DMS153 (cell line): ENCODE data around the gene HNF4A.

ENCODE experiments used
- DNase-seq: peaks from one replicate; lab custom pipeline; 2025; lab: John Stamatoyannopoulos, UW

HNF4A gene

GRCh38 chr20:44392776-44393607, 37.5 kb downstream of the HNF4A start:
- no peak for DNase-seq

GRCh38 chr20:44393608-44394451, 38.3 kb downstream of the HNF4A start:
- no peak for DNase-seq

- no peak for DNase-seq
Observed at GRCh38 chr20:44394452-44394701, 38.9 kb downstream of the HNF4A start.

DNA sequence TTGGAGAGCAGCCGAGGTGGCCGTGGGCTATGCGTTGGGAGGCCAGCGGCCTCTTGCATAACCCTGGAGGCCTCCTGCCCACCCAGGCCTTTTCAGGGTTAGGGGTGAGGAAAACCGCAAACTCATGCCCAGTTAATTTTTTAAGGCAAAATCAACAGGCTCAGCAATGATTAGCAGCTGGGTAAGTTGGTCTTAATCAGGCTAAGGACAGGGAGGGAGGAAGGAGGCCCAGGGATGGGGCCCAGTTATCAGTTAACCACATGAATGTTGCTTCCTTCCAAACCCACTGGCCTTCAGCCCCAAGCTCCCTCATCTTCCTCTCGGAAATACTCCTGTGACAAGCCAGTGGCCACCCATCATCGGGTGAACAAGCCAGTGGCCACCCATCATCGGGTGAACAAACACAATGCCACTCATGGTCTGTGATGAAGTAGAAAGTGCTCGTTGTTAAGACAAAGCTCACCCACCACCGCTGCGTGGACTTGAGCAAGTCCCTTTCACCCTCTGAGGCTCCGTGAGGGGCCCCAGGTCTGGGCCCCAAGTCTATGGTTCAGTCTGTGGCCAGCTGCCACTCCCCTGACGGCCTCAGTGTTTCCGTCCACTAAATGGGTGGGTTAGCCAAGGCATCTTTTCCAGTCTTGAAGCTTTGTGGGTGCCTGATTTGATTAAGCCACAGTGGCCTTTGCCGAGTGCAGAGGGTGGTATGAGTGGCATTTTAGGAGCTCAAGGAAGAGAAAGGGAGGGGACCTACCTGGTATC, 39.4 kb downstream of the HNF4A start:
- DNase-seq, result no peak

DNA sequence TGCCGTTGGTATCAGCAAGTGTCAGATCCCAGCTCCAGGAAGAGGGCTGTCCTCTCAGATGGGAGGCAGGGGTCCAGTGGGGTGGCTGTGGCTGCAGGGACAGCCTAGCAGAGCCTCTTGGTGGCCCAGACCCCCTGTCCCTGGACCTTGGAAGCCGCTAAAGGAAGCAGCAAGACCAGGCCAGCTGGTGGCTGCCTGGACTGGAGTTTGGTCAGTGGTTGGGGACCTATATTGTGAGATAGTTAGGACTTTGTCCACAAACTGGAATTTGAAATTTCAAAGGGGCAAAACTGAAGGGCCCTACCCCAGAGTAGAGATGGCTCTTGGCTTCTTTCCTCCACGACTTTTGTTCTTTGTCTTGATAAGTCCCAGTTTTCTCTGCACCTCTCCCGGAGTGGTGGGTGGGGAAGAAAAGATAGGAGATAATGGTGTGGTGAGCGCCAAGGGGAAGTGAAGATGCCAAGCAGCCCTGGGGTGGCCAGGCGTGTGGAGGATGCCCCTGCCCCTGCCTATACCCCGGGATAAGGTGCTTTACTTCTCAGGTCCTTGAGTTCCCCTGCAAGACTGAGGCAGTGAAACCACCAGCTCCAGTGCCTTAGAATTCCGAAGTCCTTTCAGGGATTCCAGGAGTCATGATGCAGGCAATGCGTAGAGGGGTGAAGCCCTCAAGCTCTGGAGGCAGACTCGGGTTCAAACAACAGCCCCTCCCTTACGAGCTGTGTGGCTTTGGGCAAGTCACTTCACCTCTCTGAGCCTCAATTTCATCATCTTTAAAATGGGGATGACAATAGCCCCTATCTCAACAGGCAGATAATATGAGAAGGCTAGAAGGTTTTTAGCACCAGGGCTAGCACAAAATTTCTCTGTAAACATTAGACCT, 40.2 kb downstream of the HNF4A start:
- no peak for DNase-seq

- DNase-seq, result no peak
Observed at GRCh38 chr20:44396369-44397130, 41.1 kb downstream of the HNF4A start.

- no peak for DNase-seq
Observed at GRCh38 chr20:44398335-44398734, 42.8 kb downstream of the HNF4A start.

DNA sequence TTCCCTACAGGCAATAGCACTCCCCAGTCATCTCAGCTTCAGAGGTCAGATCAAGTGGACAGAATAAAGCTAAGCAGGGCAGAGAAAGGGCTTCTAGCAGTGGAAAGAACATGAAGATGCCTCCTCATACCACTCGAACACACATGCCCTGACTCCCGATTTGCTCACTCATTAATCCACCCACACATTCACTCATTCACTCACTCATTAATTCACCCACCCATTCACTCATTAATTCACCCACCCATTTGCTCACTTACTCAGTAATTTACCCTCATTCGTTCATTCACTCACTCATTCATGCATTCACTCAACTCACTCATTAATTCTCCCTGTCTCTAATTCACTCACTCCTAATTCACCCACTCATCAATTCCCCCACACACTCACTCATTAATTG, 43.9 kb downstream of the HNF4A start:
- no peak for DNase-seq

DNA sequence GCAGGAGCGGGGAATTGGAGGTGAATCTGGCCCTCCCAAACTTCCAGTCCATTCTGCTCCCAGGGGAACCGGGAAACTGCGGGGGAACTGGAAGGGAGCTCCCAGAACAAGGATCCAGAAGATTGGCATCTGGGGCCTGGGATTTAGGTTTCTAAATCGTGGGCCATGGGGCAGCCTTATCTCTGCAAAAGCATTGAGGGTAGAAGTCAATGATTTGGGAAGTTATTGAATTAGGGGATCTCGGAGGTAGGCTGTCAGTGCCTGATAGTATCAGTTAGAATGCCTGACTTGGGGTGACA, 45.1 kb downstream of the HNF4A start:
- DNase-seq, result no peak

- no peak for DNase-seq
Observed at GRCh38 chr20:44400970-44401769, 45.7 kb downstream of the HNF4A start.

GRCh38 chr20:44401770-44402390, 46.4 kb downstream of the HNF4A start:
- no peak for DNase-seq

- no peak for DNase-seq
Observed at GRCh38 chr20:44402391-44403193, 47.1 kb downstream of the HNF4A start.

GRCh38 chr20:44403194-44404112, 48.0 kb downstream of the HNF4A start:
- no peak for DNase-seq

DNA sequence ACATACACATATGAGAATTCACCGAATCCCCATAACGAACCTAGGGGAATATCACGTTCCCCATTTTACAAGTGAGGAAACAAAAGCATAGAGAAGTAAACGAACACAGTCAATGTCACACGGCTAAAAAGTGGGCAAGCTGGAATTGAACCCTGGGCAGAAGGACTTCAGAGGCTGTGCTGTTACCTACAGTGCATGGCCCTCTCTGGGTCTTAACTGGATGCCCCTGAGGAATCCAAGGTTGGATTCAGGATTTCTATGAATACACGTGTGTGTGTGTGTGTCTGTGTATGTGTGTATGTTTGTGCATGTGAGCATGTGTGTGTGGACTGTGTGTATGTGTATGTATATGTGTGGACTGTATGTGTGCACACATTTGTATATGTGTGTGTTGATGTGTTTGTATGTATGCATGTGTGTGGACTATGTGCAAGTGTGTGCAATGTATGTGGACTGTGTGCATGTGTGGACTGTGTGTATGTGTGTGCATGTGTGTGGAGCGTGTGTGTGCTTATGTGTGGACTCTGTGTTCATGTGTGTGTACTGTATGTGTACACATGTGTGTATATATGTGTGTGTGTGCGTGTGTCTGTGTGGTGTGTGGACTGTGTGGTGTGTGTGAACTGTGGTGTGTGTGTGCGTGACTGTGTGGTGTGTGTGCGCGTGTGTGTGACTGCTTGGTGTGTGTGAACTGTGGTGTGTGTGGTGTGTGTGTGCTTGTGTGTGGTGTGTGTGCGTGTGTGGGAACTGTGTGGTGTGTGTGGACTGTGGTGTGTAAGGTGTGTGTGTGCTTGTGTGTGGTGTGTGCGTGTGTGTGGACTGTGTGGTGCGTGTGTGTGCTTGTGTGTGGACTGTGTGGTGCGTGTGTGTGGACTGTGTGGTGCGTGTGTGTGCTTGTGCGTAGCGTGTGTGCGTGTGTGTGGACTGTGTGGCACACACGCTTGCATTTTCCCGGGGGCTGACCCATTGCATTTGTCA, 49.0 kb downstream of the HNF4A start:
- DNase-seq, result no peak

- DNase-seq, result no peak
Observed at GRCh38 chr20:44405257-44405656, 49.8 kb downstream of the HNF4A start.

DNA sequence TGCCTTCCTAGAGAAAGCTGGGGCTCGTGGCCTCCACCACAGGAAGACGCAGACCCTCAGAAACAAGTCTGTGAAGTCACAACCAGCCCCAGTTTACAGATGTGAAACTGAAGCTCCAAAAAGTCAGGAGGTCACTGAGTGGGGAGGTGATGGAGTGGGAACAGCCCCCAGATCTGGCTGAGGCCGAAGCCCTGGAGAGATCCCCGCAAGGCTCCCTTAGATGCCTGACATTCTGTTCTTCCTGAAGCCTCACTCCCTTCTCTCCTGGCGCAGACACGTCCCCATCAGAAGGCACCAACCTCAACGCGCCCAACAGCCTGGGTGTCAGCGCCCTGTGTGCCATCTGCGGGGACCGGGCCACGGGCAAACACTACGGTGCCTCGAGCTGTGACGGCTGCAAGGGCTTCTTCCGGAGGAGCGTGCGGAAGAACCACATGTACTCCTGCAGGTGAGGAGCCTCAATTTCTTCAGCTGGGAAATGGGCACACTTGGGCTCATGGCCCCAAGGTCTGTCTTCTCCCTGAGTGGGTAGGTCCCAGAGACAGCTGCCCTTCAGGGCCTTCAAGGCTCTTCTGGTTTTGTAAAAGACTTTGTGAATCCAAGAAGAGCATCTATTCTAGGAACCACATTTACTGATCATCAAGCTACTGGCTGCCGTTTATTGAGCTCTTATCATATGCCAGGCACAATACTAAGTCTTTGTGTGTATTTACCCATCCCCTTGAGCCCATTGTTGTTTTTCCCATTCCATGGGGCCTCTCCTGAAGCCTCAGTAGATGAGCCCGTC, 50.5 kb downstream of the HNF4A start:
- no peak for DNase-seq
